Stimulated activated CD8-positive, alpha-beta memory T cell treated with anti-CD3 and anti-CD28 coated beads, Interleukin-15, amount 100 ng/mL, for 1 hour (primary cell): Measurements from ENCODE around the gene ELAVL2.

ENCODE experiments used
- DNase-seq: peaks from one replicate; pipeline ENCODE4 v3.0.0-alpha.2; 2020; ENCODE audit warnings: low read depth

Gene ELAVL2

GRCh38 chr9:23769307-23769935 is 56.6 kb downstream of the ELAVL2 start:
- no peak for DNase-seq

- DNase-seq: no peak
These were observed 57.2 kb downstream of the ELAVL2 start for GRCh38 chr9:23768861-23769260.

GRCh38 chr9:23766613-23767012 is 59.4 kb downstream of the ELAVL2 start:
- DNase-seq: no peak

GRCh38 chr9:23765561-23765960 is 60.5 kb downstream of the ELAVL2 start:
- DNase-seq: no peak

GRCh38 chr9:23764219-23764618 is 61.8 kb downstream of the ELAVL2 start:
- DNase-seq: no peak

- no peak for DNase-seq
These were observed 71.5 kb downstream of the ELAVL2 start for GRCh38 chr9:23754551-23754950.

GRCh38 chr9:23752859-23753258 is 73.2 kb downstream of the ELAVL2 start:
- no peak for DNase-seq

GRCh38 chr9:23751633-23752032 is 74.4 kb downstream of the ELAVL2 start:
- no peak for DNase-seq

- DNase-seq: no peak
These were observed 75.2 kb downstream of the ELAVL2 start for GRCh38 chr9:23750808-23751207.

- no peak for DNase-seq
These were observed 78.7 kb downstream of the ELAVL2 start for GRCh38 chr9:23747088-23748075.

GRCh38 chr9:23746317-23746716 is 79.7 kb downstream of the ELAVL2 start:
- DNase-seq: no peak

- no peak for DNase-seq
These were observed 83.0 kb downstream of the ELAVL2 start for GRCh38 chr9:23743036-23743435.

GRCh38 chr9:23741351-23741750 is 84.7 kb downstream of the ELAVL2 start:
- DNase-seq: no peak

- no peak for DNase-seq
These were observed 85.5 kb downstream of the ELAVL2 start for GRCh38 chr9:23740531-23740930.

- DNase-seq: no peak
These were observed 86.3 kb downstream of the ELAVL2 start for GRCh38 chr9:23739753-23740152.

GRCh38 chr9:23736293-23736692 is 89.7 kb downstream of the ELAVL2 start:
- DNase-seq: no peak

- DNase-seq: no peak
These were observed 92.5 kb downstream of the ELAVL2 start for GRCh38 chr9:23733495-23734078.

- no peak for DNase-seq
These were observed 94.7 kb downstream of the ELAVL2 start for GRCh38 chr9:23731353-23731752.

- DNase-seq: no peak
These were observed 95.7 kb downstream of the ELAVL2 start for GRCh38 chr9:23730364-23730763.

- DNase-seq: no peak
These were observed 97.3 kb downstream of the ELAVL2 start for GRCh38 chr9:23728736-23729135.

- no peak for DNase-seq
These were observed 100.6 kb downstream of the ELAVL2 start for GRCh38 chr9:23725279-23725946.

- no peak for DNase-seq
These were observed 102.4 kb downstream of the ELAVL2 start for GRCh38 chr9:23723672-23724071.
